WTC11 (cell line): ENCODE data around the gene SFT2D3. TPM values are rescaled to one million over a fixed set of nuclear protein-coding genes. Genes with fewer than 3 reads are reported as not detected.
A peak's percentile ranks its signal among the peaks of the same experiment; 100 is the strongest.

Source experiments
- ATAC-seq: fragments of 200-7000 bp; cut with Tn5 transposase; 2 replicates; pipeline ENCODE4 v1.10.0; 2021; ENCODE audit warnings: mild to moderate bottlenecking, moderate library complexity
- CTCF ChIA-PET: fragments of 300-600 bp; sonication (Branson Sonifier 250); formaldehyde crosslinking; loops from one replicate; lab custom pipeline; 2021; ENCODE audit warnings: antibody characterized with exemption; lab: Charles Lee
- POLR2A ChIA-PET: fragments of 350-600 bp; sonication (Branson Sonifier 250); formaldehyde crosslinking; loops from one replicate; lab custom pipeline; 2021; ENCODE audit warnings: antibody characterized with exemption; lab: Charles Lee
- DNase-seq: peaks from one replicate; pipeline ENCODE4 v3.0.0; 2021; ENCODE audit warnings: low spot score
- H3K27ac Mint-ChIP-seq: 2 replicates; pipeline ENCODE4 v1.8.0; 2021; ENCODE audit warnings: mixed read lengths
- H3K27me3 Mint-ChIP-seq: 2 replicates; pipeline ENCODE4 v1.8.0; 2021; ENCODE audit warnings: low read depth, mild to moderate bottlenecking, moderate library complexity, mixed read lengths
- H3K36me3 Mint-ChIP-seq: 2 replicates; pipeline ENCODE4 v1.8.0; 2021; ENCODE audit warnings: mixed read lengths
- H3K4me1 Mint-ChIP-seq: 2 replicates; pipeline ENCODE4 v1.8.0; 2022; ENCODE audit warnings: mixed read lengths
- H3K4me3 Mint-ChIP-seq: 2 replicates; pipeline ENCODE4 v1.8.0; 2021; ENCODE audit warnings: mild to moderate bottlenecking, moderate library complexity, mixed read lengths
- H3K9me3 Mint-ChIP-seq: 2 replicates; pipeline ENCODE4 v1.8.0; 2021; ENCODE audit warnings: mixed read lengths
- ATF6 ChIP-seq: sonication (generic); formaldehyde crosslinking; IDR thresholded peaks from 2 replicates; pipeline ENCODE4 v1.8.1; 2023; ENCODE audit warnings: mild to moderate bottlenecking, missing genetic modification reagents
- EMX1 ChIP-seq: fragments of 250-450 bp; sonication (Bioruptor Pico); IDR thresholded peaks from 2 replicates; pipeline ENCODE4 v1.8.0; 2021; ENCODE audit warnings: mild to moderate bottlenecking
- FOXJ3 ChIP-seq: sonication (generic); formaldehyde crosslinking; IDR thresholded peaks from 2 replicates; pipeline ENCODE4 v1.9.0; 2021; ENCODE audit warnings: missing genetic modification reagents, mild to moderate bottlenecking, borderline replicate concordance
- GTF2I ChIP-seq: fragments of 250-450 bp; sonication (Bioruptor Pico); conservative IDR thresholded peaks from 2 replicates; pipeline ENCODE4 v1.4.0; 2021; ENCODE audit warnings: mild to moderate bottlenecking
- IRF1 ChIP-seq: sonication (generic); formaldehyde crosslinking; IDR thresholded peaks from 2 replicates; pipeline ENCODE4 v1.8.0; 2023; ENCODE audit warnings: missing genetic modification reagents
- IRF2 ChIP-seq: sonication (generic); formaldehyde crosslinking; IDR thresholded peaks from 2 replicates; pipeline ENCODE4 v1.8.0; 2022; ENCODE audit warnings: low read depth, missing genetic modification reagents, borderline replicate concordance
- MYBL2 ChIP-seq: sonication (generic); formaldehyde crosslinking; IDR thresholded peaks from 2 replicates; pipeline ENCODE4 v1.8.1; 2023; ENCODE audit warnings: mild to moderate bottlenecking, moderate library complexity, missing genetic modification reagents
- NFE2L1 ChIP-seq: sonication (generic); formaldehyde crosslinking; IDR thresholded peaks from 2 replicates; pipeline ENCODE4 v1.8.1; 2023; ENCODE audit warnings: missing genetic modification reagents
- SMAD3 ChIP-seq: sonication (generic); formaldehyde crosslinking; IDR thresholded peaks from 2 replicates; pipeline ENCODE4 v1.8.0; 2022; ENCODE audit warnings: missing genetic modification reagents, mild to moderate bottlenecking, borderline replicate concordance
- SOX15 ChIP-seq: fragments of 250-450 bp; sonication (Bioruptor Pico); IDR thresholded peaks from 2 replicates; pipeline ENCODE4 v1.9.0; 2021; ENCODE audit warnings: mild to moderate bottlenecking
- SP1 ChIP-seq: sonication (generic); formaldehyde crosslinking; conservative IDR thresholded peaks from 2 replicates; pipeline ENCODE4 v1.8.1; 2022; ENCODE audit warnings: missing genetic modification reagents
- TCF7 ChIP-seq: sonication (generic); formaldehyde crosslinking; IDR thresholded peaks from 2 replicates; pipeline ENCODE4 v1.8.0; 2022; ENCODE audit warnings: mild to moderate bottlenecking, low read depth, missing genetic modification reagents, moderate library complexity
- ZNF317 ChIP-seq: sonication (generic); formaldehyde crosslinking; IDR thresholded peaks from 2 replicates; pipeline ENCODE4 v1.8.1; 2023; ENCODE audit warnings: low read depth, mild to moderate bottlenecking, moderate library complexity, missing genetic modification reagents, borderline replicate concordance
- ZNF671 ChIP-seq: fragments of 250-450 bp; sonication (Bioruptor Pico); IDR thresholded peaks from 2 replicates; pipeline ENCODE4 v1.8.0; 2021; ENCODE audit warnings: mild to moderate bottlenecking
- total RNA-seq: library from RNA; stranded (reverse); gene quantifications from 3 replicates; pipeline ENCODE4 v1.2.3, GENCODE V29; 2021
- TF ChIP-seq, protein P1 (sequence below): sonication (generic); formaldehyde crosslinking; IDR thresholded peaks from 2 replicates; pipeline ENCODE4 v1.8.1; 2022; ENCODE audit warnings: missing genetic modification reagents, borderline replicate concordance
- TF ChIP-seq, protein P2 (sequence below): sonication (generic); formaldehyde crosslinking; IDR thresholded peaks from 2 replicates; pipeline ENCODE4 v1.8.1; 2023; ENCODE audit warnings: mild to moderate bottlenecking, missing genetic modification reagents, moderate library complexity

SFT2D3 gene
- total RNA-seq, 1 experiment from 2014 or later = 10.5 TPM

GRCh38 chr2:127726158-127726880 is 25.0 kb downstream of the SFT2D3 start:
- Mint-ChIP-seq H3K27ac (no peak overlapping the region), H3K4me3 (no peak overlapping the region), H3K9me3 (no peaks in the 10 kb centered on the region), H3K4me1 (no peaks in the 10 kb centered on the region), H3K27me3 (no peaks in the 10 kb centered on the region), H3K36me3 (peaks cover 35% of the 10 kb centered on the region)
- POLR2A ChIA-PET = no interaction called here
- ATAC-seq (no peak; the same call in 1 of the 2 replicates), DNase-seq (no peak)
- CTCF ChIA-PET = no interaction called here
- TF ChIP-seq SP1 (CRISPR knock-in tag) (no peak), FOXJ3 (CRISPR knock-in tag) (no peak), TCF7 (CRISPR knock-in tag) (no peak), GTF2I (CRISPR knock-in tag) (no peak), MYBL2 (CRISPR knock-in tag) (no peak)
- TF ChIP-seq, all 79 proteins: peak for 0

DNA sequence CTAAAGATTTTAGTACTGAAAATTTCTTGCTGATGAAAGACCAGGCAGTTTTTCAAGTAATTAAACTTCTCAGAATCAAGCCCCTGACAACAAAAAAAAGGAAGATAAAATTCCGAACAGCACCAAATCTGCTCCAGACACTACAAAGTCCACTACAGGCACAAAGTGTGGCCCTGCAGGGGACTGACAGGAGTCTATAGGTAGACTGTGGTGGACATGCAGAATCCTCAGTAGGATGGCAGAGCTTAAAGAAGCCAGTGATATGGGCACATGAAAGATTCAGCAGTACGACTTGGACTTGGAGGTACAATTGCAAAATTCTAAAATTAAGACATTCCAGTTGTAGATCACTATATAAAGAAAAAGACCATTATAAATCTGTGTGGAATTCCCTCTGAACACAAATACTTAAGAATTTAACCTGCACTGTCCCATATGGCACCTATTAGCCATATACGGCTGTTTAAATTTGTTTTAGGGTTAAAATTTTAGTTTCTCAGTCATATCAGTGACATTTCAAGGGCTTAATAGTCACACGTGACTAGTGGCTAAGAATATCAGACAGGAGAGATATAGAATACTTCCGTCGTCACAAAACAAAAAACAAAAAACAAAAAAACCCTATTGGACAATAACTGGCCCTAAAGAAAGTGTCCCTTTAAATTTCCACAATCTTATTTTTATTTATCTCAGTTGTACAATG is 32.0 kb downstream of the SFT2D3 start:
- no peak for DNase-seq
- Mint-ChIP-seq H3K27me3 (no peaks in the 10 kb centered on the region), H3K27ac (peak overlapping the region; percentile 16; the same call in 1 of the 2 replicates), H3K36me3 (peaks cover 6% of the 10 kb centered on the region; the same call in 1 of the 2 replicates), H3K4me3 (no peak overlapping the region), H3K4me1 (no peaks in the 10 kb centered on the region), H3K9me3 (no peaks in the 10 kb centered on the region)
- no peak for ATAC-seq
- TF ChIP-seq, protein P1, sequence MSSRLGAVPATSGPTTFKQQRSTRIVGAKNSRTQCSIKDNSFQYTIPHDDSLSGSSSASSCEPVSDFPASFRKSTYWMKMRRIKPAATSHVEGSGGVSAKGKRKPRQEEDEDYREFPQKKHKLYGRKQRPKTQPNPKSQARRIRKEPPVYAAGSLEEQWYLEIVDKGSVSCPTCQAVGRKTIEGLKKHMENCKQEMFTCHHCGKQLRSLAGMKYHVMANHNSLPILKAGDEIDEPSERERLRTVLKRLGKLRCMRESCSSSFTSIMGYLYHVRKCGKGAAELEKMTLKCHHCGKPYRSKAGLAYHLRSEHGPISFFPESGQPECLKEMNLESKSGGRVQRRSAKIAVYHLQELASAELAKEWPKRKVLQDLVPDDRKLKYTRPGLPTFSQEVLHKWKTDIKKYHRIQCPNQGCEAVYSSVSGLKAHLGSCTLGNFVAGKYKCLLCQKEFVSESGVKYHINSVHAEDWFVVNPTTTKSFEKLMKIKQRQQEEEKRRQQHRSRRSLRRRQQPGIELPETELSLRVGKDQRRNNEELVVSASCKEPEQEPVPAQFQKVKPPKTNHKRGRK = no peak
- no peak for TF ChIP-seq ZNF671 (CRISPR knock-in tag)
- CTCF ChIA-PET = no interaction called here
- POLR2A ChIA-PET = no interaction called here

DNA sequence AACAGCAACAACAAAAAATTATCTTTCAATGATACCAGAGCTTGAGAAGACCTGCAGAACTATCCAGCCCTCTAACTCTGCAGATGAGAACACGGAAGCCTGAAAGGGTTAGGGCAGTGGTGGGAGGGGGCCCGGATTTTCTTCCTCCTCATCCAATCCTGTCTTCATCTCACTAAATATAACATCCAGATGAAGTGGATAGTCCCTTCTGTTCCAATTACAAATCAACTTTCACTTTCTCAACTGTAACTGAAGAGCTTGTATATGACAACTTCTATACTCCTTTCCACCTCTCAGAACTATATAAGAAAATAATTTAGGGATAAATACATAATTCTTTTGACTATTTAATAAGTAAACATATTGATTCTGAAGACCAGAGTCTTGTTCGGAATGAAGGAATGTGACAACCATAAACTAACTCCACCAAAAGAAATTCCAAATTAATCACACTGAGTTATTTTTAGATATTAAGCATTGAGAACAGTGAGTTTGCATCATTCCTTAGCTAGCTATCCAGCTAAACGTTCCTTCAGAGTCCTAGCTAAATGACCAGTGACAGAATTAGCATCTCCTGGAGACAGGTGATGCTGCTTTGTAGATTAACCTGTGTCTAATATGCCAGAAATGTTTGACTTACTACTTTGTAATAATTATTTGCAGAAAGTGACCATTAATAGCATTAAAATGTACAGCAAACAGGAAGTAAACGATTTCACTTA is 32.7 kb downstream of the SFT2D3 start:
- no peaks in the 10 kb centered on the region for H3K4me1 Mint-ChIP-seq
- peaks cover 6% of the 10 kb centered on the region; the same call in 1 of the 2 replicates for H3K36me3 Mint-ChIP-seq
- ATAC-seq (no peak), DNase-seq (no peak)
- TF ChIP-seq, protein P1 = no peak
- TF ChIP-seq NFE2L1 (CRISPR knock-in tag) (no peak), SMAD3 (no peak)
- ChIA-PET POLR2A (no interaction called here), CTCF (interaction anchor here (1.3 kb wide), 1 partner anchor 10 kb away, joined by 4 read pairs; no protein-coding TSS in a partner anchor)
- H3K27ac Mint-ChIP-seq = no peak overlapping the region; the same call in 1 of the 2 replicates
- no peaks in the 10 kb centered on the region for H3K27me3 Mint-ChIP-seq
- H3K4me3 Mint-ChIP-seq = no peak overlapping the region
- no peaks in the 10 kb centered on the region for H3K9me3 Mint-ChIP-seq

DNA sequence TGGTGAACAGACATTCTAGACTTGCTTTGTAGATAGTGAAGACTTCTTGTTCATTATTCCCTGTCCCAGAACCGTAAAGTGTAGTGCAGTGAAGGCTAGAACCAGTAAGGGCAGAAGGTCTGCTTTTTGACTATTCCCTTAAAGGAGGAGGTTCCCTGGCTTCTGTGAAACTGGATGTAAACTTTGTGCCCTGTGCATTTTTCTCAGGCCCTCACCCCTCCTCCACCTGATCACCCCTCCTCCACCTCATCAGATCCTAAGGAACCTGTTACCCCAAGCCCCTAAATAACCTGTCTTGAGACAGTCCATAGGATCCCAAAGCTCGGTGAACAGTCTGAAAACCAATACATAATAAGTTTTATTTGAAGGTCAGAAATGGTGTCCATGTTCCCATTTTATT is 33.7 kb downstream of the SFT2D3 start:
- no peaks in the 10 kb centered on the region for H3K27me3 Mint-ChIP-seq
- ATAC-seq (no peak), DNase-seq (no peak)
- H3K4me3 Mint-ChIP-seq = no peak overlapping the region
- CTCF ChIA-PET = interaction anchor here (1.3 kb wide), 1 partner anchor 9 kb away, joined by 4 read pairs; no protein-coding TSS in a partner anchor
- H3K4me1 Mint-ChIP-seq = no peaks in the 10 kb centered on the region
- no peak overlapping the region for H3K27ac Mint-ChIP-seq
- POLR2A ChIA-PET = no interaction called here
- peaks cover 11% of the 10 kb centered on the region; the same call in 1 of the 2 replicates for H3K36me3 Mint-ChIP-seq
- TF ChIP-seq IRF2 = no peak
- TF ChIP-seq ZNF317 (CRISPR knock-in tag) = no peak
- TF ChIP-seq, protein P2, sequence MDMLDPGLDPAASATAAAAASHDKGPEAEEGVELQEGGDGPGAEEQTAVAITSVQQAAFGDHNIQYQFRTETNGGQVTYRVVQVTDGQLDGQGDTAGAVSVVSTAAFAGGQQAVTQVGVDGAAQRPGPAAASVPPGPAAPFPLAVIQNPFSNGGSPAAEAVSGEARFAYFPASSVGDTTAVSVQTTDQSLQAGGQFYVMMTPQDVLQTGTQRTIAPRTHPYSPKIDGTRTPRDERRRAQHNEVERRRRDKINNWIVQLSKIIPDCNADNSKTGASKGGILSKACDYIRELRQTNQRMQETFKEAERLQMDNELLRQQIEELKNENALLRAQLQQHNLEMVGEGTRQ (CRISPR knock-in tag) = no peak
- no peak for TF ChIP-seq EMX1 (CRISPR knock-in tag)
- TF ChIP-seq ATF6 (CRISPR knock-in tag) = no peak
- no peak for TF ChIP-seq IRF1 (CRISPR knock-in tag)
- TF ChIP-seq SOX15 (CRISPR knock-in tag) = no peak
- H3K9me3 Mint-ChIP-seq = no peaks in the 10 kb centered on the region
